GM12878 (cell line): ENCODE results near the gene RAN.

ENCODE experiments used
- BACH1 ChIP-seq: fragments of 450-650 bp; IDR thresholded peaks from 2 replicates; pipeline ENCODE4 v1.6.1; 2017; ENCODE audit warnings: mild to moderate bottlenecking, borderline replicate concordance
- EP300 ChIP-seq, 2 experiments: fragments of 150-350 bp in 1 of 2; IDR thresholded peaks; 2 replicates each; pipeline ENCODE4 v1.6.1; 2011 to 2012; ENCODE audit warnings: low read depth in 2 of 2, low read length in 2 of 2, borderline replicate concordance in 1 of 2, improper control_type of control experiment in 1 of 2, inconsistent platforms in 1 of 2; ENCODE audit not compliant: control insufficient read depth in 1 of 2
- EZH2 ChIP-seq: IDR thresholded peaks from 2 replicates; pipeline ENCODE4 v1.6.1; 2012; ENCODE audit warnings: low read depth, mild to moderate bottlenecking, control low read depth, inconsistent platforms, low read length, borderline replicate concordance; ENCODE audit not compliant: control insufficient read depth
- NFYA ChIP-seq: IDR thresholded peaks from 2 replicates; pipeline ENCODE4 v1.6.1; 2011; ENCODE audit warnings: low read depth, mild to moderate bottlenecking, low read length, improper control_type of control experiment, borderline replicate concordance
- RAD21 ChIP-seq: IDR thresholded peaks from 2 replicates; pipeline ENCODE4 v1.6.1; 2011; ENCODE audit warnings: mild to moderate bottlenecking, low read depth, low read length, moderate library complexity; ENCODE audit not compliant: insufficient read depth
- SMC3 ChIP-seq: IDR thresholded peaks from 2 replicates; pipeline ENCODE4 v1.6.1; 2011; ENCODE audit warnings: low read length, improper control_type of control experiment, borderline replicate concordance
- TAF1 ChIP-seq: IDR thresholded peaks from 2 replicates; pipeline ENCODE4 v1.6.1; 2011; ENCODE audit warnings: mild to moderate bottlenecking, low read depth, low read length, borderline replicate concordance
- ZBED1 ChIP-seq: IDR thresholded peaks from 2 replicates; pipeline ENCODE4 v1.6.1; 2016; ENCODE audit warnings: borderline replicate concordance
- ZNF274 ChIP-seq: IDR thresholded peaks from one replicate; pipeline ENCODE4 v1.8.0; 2011; ENCODE audit not compliant: insufficient read length, insufficient read depth
- TF ChIP-seq, protein P1 (sequence below): fragments of 450-650 bp; conservative IDR thresholded peaks from 2 replicates; pipeline ENCODE4 v1.6.1; 2017; ENCODE audit warnings: mild to moderate bottlenecking, moderate library complexity
- TF ChIP-seq, protein P2 (sequence below): fragments of 450-650 bp; IDR thresholded peaks from 2 replicates; pipeline ENCODE4 v1.6.1; 2017; ENCODE audit warnings: mild to moderate bottlenecking
- TF ChIP-seq, protein P3 (sequence below), 3 experiments: IDR thresholded peaks in 2 of 3; conservative IDR thresholded peaks in 1 of 3; 2 replicates each; pipeline ENCODE4 v1.5.1; 2011; ENCODE audit warnings: low read depth in 3 of 3, low read length in 3 of 3, mild to moderate bottlenecking in 3 of 3, control low read depth in 2 of 3, moderate library complexity in 2 of 3, inconsistent platforms in 1 of 3, mixed read lengths in 1 of 3; ENCODE audit not compliant: control insufficient read depth in 2 of 3, insufficient read depth in 1 of 3; ENCODE audit errors: extremely low read depth in 1 of 3
- TF ChIP-seq, protein P4 (sequence below): fragments of 450-650 bp; IDR thresholded peaks from 2 replicates; pipeline ENCODE4 v1.6.1; 2016; ENCODE audit warnings: mild to moderate bottlenecking
- TF ChIP-seq, protein P5 (sequence below): IDR thresholded peaks from 2 replicates; pipeline ENCODE4 v1.6.1; 2011; ENCODE audit warnings: low read depth, low read length, improper control_type of control experiment, borderline replicate concordance

DNA sequence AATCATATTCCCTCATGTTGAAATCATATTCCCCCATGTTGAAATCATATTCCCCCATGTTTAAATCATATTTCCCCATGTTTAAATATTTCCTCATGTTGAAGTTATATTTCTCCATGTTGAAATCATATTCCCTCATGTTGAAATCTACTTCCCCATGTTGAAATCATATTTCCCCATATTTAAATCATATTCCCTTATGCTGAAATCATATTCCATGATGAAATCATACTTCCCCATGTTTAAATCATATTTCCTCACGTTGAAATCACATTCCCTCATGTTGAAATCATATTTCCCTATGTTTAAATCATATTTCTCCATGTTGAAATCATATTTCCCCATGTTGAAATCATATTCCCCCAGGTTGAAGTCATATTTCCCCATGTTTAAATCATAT is 47.2 kb downstream of the RAN start:
- TF ChIP-seq, protein P1, sequence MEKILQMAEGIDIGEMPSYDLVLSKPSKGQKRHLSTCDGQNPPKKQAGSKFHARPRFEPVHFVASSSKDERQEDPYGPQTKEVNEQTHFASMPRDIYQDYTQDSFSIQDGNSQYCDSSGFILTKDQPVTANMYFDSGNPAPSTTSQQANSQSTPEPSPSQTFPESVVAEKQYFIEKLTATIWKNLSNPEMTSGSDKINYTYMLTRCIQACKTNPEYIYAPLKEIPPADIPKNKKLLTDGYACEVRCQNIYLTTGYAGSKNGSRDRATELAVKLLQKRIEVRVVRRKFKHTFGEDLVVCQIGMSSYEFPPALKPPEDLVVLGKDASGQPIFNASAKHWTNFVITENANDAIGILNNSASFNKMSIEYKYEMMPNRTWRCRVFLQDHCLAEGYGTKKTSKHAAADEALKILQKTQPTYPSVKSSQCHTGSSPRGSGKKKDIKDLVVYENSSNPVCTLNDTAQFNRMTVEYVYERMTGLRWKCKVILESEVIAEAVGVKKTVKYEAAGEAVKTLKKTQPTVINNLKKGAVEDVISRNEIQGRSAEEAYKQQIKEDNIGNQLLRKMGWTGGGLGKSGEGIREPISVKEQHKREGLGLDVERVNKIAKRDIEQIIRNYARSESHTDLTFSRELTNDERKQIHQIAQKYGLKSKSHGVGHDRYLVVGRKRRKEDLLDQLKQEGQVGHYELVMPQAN, result no peak
- no peak for TF ChIP-seq ZBED1
- TF ChIP-seq, protein P2, sequence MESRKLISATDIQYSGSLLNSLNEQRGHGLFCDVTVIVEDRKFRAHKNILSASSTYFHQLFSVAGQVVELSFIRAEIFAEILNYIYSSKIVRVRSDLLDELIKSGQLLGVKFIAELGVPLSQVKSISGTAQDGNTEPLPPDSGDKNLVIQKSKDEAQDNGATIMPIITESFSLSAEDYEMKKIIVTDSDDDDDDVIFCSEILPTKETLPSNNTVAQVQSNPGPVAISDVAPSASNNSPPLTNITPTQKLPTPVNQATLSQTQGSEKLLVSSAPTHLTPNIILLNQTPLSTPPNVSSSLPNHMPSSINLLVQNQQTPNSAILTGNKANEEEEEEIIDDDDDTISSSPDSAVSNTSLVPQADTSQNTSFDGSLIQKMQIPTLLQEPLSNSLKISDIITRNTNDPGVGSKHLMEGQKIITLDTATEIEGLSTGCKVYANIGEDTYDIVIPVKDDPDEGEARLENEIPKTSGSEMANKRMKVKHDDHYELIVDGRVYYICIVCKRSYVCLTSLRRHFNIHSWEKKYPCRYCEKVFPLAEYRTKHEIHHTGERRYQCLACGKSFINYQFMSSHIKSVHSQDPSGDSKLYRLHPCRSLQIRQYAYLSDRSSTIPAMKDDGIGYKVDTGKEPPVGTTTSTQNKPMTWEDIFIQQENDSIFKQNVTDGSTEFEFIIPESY, result no peak
- no peak for TF ChIP-seq EZH2
- no peak for TF ChIP-seq RAD21
- TF ChIP-seq, protein P3, sequence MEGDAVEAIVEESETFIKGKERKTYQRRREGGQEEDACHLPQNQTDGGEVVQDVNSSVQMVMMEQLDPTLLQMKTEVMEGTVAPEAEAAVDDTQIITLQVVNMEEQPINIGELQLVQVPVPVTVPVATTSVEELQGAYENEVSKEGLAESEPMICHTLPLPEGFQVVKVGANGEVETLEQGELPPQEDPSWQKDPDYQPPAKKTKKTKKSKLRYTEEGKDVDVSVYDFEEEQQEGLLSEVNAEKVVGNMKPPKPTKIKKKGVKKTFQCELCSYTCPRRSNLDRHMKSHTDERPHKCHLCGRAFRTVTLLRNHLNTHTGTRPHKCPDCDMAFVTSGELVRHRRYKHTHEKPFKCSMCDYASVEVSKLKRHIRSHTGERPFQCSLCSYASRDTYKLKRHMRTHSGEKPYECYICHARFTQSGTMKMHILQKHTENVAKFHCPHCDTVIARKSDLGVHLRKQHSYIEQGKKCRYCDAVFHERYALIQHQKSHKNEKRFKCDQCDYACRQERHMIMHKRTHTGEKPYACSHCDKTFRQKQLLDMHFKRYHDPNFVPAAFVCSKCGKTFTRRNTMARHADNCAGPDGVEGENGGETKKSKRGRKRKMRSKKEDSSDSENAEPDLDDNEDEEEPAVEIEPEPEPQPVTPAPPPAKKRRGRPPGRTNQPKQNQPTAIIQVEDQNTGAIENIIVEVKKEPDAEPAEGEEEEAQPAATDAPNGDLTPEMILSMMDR (IDR thresholded peaks at IDR 0.05 in 2 of 3, conservative IDR thresholded peaks at IDR 0.05 in 1 of 3; ENCODE audit: control insufficient read depth in 2 of 3, extremely low read depth in 1 of 3, insufficient read depth in 1 of 3, low read depth in 3 of 3, low read length in 3 of 3), result no peak
- no peak for TF ChIP-seq TAF1
- TF ChIP-seq, protein P4, sequence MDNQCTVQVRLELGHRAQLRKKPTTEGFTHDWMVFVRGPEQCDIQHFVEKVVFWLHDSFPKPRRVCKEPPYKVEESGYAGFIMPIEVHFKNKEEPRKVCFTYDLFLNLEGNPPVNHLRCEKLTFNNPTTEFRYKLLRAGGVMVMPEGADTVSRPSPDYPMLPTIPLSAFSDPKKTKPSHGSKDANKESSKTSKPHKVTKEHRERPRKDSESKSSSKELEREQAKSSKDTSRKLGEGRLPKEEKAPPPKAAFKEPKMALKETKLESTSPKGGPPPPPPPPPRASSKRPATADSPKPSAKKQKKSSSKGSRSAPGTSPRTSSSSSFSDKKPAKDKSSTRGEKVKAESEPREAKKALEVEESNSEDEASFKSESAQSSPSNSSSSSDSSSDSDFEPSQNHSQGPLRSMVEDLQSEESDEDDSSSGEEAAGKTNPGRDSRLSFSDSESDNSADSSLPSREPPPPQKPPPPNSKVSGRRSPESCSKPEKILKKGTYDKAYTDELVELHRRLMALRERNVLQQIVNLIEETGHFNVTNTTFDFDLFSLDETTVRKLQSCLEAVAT, result no peak
- no peak for TF ChIP-seq NFYA
- no peak for TF ChIP-seq SMC3
- TF ChIP-seq BACH1, result no peak
- TF ChIP-seq, protein P5, sequence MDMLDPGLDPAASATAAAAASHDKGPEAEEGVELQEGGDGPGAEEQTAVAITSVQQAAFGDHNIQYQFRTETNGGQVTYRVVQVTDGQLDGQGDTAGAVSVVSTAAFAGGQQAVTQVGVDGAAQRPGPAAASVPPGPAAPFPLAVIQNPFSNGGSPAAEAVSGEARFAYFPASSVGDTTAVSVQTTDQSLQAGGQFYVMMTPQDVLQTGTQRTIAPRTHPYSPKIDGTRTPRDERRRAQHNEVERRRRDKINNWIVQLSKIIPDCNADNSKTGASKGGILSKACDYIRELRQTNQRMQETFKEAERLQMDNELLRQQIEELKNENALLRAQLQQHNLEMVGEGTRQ, result no peak
- TF ChIP-seq EP300 (IDR thresholded peaks at IDR 0.05; ENCODE audit: borderline replicate concordance in 1 of 2, control insufficient read depth in 1 of 2, low read depth in 2 of 2, low read length in 2 of 2), result no peak
- TF ChIP-seq ZNF274, result no peak
